ENCODE results near the gene BORA. TPM values are rescaled to one million over a fixed set of nuclear protein-coding genes. Genes with fewer than 3 reads are reported as not detected.

The BORA gene
- total RNA-seq, 1 experiment from 2014 or later = 12.3 TPM

DNA sequence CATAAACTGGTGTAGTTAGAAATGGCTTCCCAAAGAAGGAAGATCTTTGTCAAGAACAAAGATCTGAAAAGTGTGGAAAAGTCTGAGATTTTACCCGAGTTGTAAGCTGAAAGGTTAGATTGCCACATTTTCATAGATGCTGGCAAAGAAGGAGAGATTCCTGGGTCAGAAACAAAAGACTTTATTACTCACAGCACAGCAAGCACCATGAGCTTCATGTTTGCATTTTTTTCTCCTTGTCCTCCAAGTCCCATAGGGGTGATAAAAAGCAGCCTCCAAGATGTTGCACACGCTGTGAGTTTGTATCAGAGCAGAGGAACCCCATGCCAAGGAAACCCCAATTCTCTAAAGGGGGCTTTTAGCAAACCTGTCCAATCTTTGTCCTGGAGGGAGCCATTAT is 29.6 kb upstream of the BORA start:
- POLR2A ChIA-PET = no interaction called here
- Mint-ChIP-seq H3K4me3 (no peak overlapping the region), H3K27me3 (ENCODE audit: low read depth) (no peaks in the 10 kb centered on the region), H3K36me3 (peaks cover 12% of the 10 kb centered on the region), H3K27ac (no peak overlapping the region), H3K9me3 (peaks cover 16% of the 10 kb centered on the region), H3K4me1 (no peaks in the 10 kb centered on the region)
- CTCF ChIA-PET = no interaction called here
- no peak for ATAC-seq
- no peak for DNase-seq (ENCODE audit: low spot score)
- no peak for TF ChIP-seq ZNF425 (CRISPR knock-in tag; conservative IDR thresholded peaks at IDR 0.05)
- TF ChIP-seq, protein P1, sequence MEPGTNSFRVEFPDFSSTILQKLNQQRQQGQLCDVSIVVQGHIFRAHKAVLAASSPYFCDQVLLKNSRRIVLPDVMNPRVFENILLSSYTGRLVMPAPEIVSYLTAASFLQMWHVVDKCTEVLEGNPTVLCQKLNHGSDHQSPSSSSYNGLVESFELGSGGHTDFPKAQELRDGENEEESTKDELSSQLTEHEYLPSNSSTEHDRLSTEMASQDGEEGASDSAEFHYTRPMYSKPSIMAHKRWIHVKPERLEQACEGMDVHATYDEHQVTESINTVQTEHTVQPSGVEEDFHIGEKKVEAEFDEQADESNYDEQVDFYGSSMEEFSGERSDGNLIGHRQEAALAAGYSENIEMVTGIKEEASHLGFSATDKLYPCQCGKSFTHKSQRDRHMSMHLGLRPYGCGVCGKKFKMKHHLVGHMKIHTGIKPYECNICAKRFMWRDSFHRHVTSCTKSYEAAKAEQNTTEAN (CRISPR knock-in tag; IDR thresholded peaks at IDR 0.05) = no peak
- TF ChIP-seq, protein P2, sequence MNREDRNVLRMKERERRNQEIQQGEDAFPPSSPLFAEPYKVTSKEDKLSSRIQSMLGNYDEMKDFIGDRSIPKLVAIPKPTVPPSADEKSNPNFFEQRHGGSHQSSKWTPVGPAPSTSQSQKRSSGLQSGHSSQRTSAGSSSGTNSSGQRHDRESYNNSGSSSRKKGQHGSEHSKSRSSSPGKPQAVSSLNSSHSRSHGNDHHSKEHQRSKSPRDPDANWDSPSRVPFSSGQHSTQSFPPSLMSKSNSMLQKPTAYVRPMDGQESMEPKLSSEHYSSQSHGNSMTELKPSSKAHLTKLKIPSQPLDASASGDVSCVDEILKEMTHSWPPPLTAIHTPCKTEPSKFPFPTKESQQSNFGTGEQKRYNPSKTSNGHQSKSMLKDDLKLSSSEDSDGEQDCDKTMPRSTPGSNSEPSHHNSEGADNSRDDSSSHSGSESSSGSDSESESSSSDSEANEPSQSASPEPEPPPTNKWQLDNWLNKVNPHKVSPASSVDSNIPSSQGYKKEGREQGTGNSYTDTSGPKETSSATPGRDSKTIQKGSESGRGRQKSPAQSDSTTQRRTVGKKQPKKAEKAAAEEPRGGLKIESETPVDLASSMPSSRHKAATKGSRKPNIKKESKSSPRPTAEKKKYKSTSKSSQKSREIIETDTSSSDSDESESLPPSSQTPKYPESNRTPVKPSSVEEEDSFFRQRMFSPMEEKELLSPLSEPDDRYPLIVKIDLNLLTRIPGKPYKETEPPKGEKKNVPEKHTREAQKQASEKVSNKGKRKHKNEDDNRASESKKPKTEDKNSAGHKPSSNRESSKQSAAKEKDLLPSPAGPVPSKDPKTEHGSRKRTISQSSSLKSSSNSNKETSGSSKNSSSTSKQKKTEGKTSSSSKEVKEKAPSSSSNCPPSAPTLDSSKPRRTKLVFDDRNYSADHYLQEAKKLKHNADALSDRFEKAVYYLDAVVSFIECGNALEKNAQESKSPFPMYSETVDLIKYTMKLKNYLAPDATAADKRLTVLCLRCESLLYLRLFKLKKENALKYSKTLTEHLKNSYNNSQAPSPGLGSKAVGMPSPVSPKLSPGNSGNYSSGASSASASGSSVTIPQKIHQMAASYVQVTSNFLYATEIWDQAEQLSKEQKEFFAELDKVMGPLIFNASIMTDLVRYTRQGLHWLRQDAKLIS (CRISPR knock-in tag; IDR thresholded peaks at IDR 0.05; ENCODE audit: borderline replicate concordance) = no peak
- no peak for TF ChIP-seq NFE2L1 (CRISPR knock-in tag; IDR thresholded peaks at IDR 0.05)
- no peak for TF ChIP-seq HMGA2 (CRISPR knock-in tag; IDR thresholded peaks at IDR 0.05)
- TF ChIP-seq ZNF219 (CRISPR knock-in tag; IDR thresholded peaks at IDR 0.05; ENCODE audit: borderline replicate concordance) = no peak
- TF ChIP-seq GRHL2 (CRISPR knock-in tag; IDR thresholded peaks at IDR 0.05; ENCODE audit: insufficient replicate concordance, severe bottlenecking) = no peak
- no peak for TF ChIP-seq ETV6 (CRISPR knock-in tag; IDR thresholded peaks at IDR 0.05)
- no peak for TF ChIP-seq NFYB (CRISPR knock-in tag; conservative IDR thresholded peaks at IDR 0.05; ENCODE audit: low read depth)
- TF ChIP-seq OVOL2 (CRISPR knock-in tag; IDR thresholded peaks at IDR 0.05; ENCODE audit: borderline replicate concordance) = no peak
- no peak for TF ChIP-seq RORB (CRISPR knock-in tag; IDR thresholded peaks at IDR 0.05)
- TF ChIP-seq SMAD3 (CRISPR knock-in tag; IDR thresholded peaks at IDR 0.05; ENCODE audit: borderline replicate concordance) = no peak

DNA sequence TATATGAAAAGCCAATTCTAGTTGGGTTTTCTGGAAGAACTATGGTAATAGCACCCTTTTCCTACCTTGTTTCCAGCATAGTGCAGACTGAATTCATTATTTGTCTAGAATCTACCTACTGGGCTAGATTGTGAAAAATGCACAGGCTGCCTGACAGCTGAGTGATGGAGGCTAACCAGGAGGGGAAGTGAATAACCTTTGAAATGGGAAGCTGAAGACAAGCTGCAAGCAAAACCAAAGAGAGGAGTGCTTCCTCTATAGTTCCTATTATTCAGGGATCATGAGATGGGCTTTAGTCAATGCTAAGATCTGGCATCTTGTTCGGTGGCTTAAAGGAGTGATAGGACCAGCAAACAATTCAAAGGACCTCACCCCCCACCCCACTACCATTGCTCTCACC is 27.2 kb upstream of the BORA start:
- ChIA-PET CTCF (no interaction called here), POLR2A (no interaction called here)
- no peak overlapping the region for H3K27ac Mint-ChIP-seq
- TF ChIP-seq ETV6 (CRISPR knock-in tag; IDR thresholded peaks at IDR 0.05) (no peak), MXD4 (CRISPR knock-in tag; IDR thresholded peaks at IDR 0.05; ENCODE audit: borderline replicate concordance) (no peak), ZNF138 (CRISPR knock-in tag; conservative IDR thresholded peaks at IDR 0.05) (no peak), PRRX2 (CRISPR knock-in tag; IDR thresholded peaks at IDR 0.05) (no peak), GABPB1 (CRISPR knock-in tag; IDR thresholded peaks at IDR 0.05) (no peak)
- TF ChIP-seq, protein P3, sequence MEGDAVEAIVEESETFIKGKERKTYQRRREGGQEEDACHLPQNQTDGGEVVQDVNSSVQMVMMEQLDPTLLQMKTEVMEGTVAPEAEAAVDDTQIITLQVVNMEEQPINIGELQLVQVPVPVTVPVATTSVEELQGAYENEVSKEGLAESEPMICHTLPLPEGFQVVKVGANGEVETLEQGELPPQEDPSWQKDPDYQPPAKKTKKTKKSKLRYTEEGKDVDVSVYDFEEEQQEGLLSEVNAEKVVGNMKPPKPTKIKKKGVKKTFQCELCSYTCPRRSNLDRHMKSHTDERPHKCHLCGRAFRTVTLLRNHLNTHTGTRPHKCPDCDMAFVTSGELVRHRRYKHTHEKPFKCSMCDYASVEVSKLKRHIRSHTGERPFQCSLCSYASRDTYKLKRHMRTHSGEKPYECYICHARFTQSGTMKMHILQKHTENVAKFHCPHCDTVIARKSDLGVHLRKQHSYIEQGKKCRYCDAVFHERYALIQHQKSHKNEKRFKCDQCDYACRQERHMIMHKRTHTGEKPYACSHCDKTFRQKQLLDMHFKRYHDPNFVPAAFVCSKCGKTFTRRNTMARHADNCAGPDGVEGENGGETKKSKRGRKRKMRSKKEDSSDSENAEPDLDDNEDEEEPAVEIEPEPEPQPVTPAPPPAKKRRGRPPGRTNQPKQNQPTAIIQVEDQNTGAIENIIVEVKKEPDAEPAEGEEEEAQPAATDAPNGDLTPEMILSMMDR (IDR thresholded peaks at IDR 0.05) = no peak
- TF ChIP-seq, protein P4, sequence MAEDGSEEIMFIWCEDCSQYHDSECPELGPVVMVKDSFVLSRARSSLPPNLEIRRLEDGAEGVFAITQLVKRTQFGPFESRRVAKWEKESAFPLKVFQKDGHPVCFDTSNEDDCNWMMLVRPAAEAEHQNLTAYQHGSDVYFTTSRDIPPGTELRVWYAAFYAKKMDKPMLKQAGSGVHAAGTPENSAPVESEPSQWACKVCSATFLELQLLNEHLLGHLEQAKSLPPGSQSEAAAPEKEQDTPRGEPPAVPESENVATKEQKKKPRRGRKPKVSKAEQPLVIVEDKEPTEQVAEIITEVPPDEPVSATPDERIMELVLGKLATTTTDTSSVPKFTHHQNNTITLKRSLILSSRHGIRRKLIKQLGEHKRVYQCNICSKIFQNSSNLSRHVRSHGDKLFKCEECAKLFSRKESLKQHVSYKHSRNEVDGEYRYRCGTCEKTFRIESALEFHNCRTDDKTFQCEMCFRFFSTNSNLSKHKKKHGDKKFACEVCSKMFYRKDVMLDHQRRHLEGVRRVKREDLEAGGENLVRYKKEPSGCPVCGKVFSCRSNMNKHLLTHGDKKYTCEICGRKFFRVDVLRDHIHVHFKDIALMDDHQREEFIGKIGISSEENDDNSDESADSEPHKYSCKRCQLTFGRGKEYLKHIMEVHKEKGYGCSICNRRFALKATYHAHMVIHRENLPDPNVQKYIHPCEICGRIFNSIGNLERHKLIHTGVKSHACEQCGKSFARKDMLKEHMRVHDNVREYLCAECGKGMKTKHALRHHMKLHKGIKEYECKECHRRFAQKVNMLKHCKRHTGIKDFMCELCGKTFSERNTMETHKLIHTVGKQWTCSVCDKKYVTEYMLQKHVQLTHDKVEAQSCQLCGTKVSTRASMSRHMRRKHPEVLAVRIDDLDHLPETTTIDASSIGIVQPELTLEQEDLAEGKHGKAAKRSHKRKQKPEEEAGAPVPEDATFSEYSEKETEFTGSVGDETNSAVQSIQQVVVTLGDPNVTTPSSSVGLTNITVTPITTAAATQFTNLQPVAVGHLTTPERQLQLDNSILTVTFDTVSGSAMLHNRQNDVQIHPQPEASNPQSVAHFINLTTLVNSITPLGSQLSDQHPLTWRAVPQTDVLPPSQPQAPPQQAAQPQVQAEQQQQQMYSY (CRISPR knock-in tag; IDR thresholded peaks at IDR 0.05) = no peak
- TF ChIP-seq, protein P5, sequence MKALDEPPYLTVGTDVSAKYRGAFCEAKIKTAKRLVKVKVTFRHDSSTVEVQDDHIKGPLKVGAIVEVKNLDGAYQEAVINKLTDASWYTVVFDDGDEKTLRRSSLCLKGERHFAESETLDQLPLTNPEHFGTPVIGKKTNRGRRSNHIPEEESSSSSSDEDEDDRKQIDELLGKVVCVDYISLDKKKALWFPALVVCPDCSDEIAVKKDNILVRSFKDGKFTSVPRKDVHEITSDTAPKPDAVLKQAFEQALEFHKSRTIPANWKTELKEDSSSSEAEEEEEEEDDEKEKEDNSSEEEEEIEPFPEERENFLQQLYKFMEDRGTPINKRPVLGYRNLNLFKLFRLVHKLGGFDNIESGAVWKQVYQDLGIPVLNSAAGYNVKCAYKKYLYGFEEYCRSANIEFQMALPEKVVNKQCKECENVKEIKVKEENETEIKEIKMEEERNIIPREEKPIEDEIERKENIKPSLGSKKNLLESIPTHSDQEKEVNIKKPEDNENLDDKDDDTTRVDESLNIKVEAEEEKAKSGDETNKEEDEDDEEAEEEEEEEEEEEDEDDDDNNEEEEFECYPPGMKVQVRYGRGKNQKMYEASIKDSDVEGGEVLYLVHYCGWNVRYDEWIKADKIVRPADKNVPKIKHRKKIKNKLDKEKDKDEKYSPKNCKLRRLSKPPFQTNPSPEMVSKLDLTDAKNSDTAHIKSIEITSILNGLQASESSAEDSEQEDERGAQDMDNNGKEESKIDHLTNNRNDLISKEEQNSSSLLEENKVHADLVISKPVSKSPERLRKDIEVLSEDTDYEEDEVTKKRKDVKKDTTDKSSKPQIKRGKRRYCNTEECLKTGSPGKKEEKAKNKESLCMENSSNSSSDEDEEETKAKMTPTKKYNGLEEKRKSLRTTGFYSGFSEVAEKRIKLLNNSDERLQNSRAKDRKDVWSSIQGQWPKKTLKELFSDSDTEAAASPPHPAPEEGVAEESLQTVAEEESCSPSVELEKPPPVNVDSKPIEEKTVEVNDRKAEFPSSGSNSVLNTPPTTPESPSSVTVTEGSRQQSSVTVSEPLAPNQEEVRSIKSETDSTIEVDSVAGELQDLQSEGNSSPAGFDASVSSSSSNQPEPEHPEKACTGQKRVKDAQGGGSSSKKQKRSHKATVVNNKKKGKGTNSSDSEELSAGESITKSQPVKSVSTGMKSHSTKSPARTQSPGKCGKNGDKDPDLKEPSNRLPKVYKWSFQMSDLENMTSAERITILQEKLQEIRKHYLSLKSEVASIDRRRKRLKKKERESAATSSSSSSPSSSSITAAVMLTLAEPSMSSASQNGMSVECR (CRISPR knock-in tag; IDR thresholded peaks at IDR 0.05; ENCODE audit: borderline replicate concordance) = no peak

More for the DNA sequence above, 27.2 kb upstream of the BORA start:
- Mint-ChIP-seq H3K9me3 (peaks cover 5% of the 10 kb centered on the region), H3K4me3 (no peak overlapping the region), H3K27me3 (ENCODE audit: low read depth) (no peaks in the 10 kb centered on the region), H3K36me3 (peaks cover 7% of the 10 kb centered on the region), H3K4me1 (no peaks in the 10 kb centered on the region)
- ATAC-seq = no peak
- no peak for DNase-seq (ENCODE audit: low spot score)

Data from WTC11 (cell line).